Panc1 (cell line): ENCODE results near the gene SMAD5. TPM values are rescaled to one million over a fixed set of nuclear protein-coding genes. Genes with fewer than 3 reads are reported as not detected.

Source experiments
- ATAC-seq: fragments of 200-7000 bp; cut with Tn5 transposase; 2 replicates; pipeline ENCODE4 v1.9.1; 2020; ENCODE audit warnings: mild to moderate bottlenecking, moderate library complexity
- BruUV-seq: library from RNA; stranded (reverse); fragments of 400-500 nt; replicated peaks from 2 replicates; lab custom pipeline; 2021; lab: Mats Ljungman, UMichigan
- CTCF ChIA-PET: fragments of 300-600 bp; sonication (Branson Sonifier 250); formaldehyde crosslinking; loops from one replicate; lab custom pipeline; 2022; ENCODE audit warnings: antibody characterized with exemption; lab: Charles Lee
- POLR2A ChIA-PET: fragments of 300-600 bp; sonication (Branson Sonifier 250); formaldehyde crosslinking; loops from one replicate; lab custom pipeline; 2022; ENCODE audit warnings: antibody characterized with exemption; lab: Charles Lee
- DNase-seq: peaks from one replicate; pipeline ENCODE4 v3.0.0-alpha.2; 2010; ENCODE audit warnings: low read depth, low spot score
- H3K27ac ChIP-seq: 2 replicates; pipeline ENCODE4 v1.5.1; 2011; ENCODE audit warnings: mild to moderate bottlenecking, low read length, inconsistent platforms
- H3K27me3 ChIP-seq: fragments of 200-500 bp; sonication (Bioruptor generic); 2 replicates; pipeline ENCODE4 v1.6.0; 2014; ENCODE audit warnings: low read length, inconsistent platforms; ENCODE audit not compliant: control insufficient read depth, insufficient read depth
- H3K36me3 ChIP-seq: fragments of 200-500 bp; sonication (Bioruptor generic); 2 replicates; pipeline ENCODE4 v1.5.1; 2014; ENCODE audit warnings: inconsistent platforms, mild to moderate bottlenecking, low read length, moderate library complexity; ENCODE audit not compliant: control insufficient read depth, insufficient read depth
- H3K4me1 ChIP-seq: 2 replicates; pipeline ENCODE4 v1.5.1; 2011; ENCODE audit warnings: inconsistent platforms, mild to moderate bottlenecking, low read length, moderate library complexity; ENCODE audit not compliant: control insufficient read depth, insufficient read depth
- H3K4me3 ChIP-seq, 2 experiments: 2 replicates each; pipeline ENCODE4 v1.5.1; 2011 to 2012; ENCODE audit warnings: low read depth in 2 of 2, low read length in 2 of 2, mild to moderate bottlenecking in 2 of 2, inconsistent platforms in 1 of 2, moderate library complexity in 1 of 2
- H3K9me3 ChIP-seq: fragments of 200-500 bp; sonication (Bioruptor generic); 2 replicates; pipeline ENCODE4 v1.5.1; 2014; ENCODE audit warnings: low read depth, mild to moderate bottlenecking, inconsistent platforms, low read length, moderate library complexity; ENCODE audit not compliant: control insufficient read depth, insufficient read depth
- POLR2AphosphoS5 ChIP-seq: IDR thresholded peaks from 2 replicates; pipeline ENCODE4 v1.6.1; 2012; ENCODE audit warnings: mild to moderate bottlenecking, low read depth, low read length, moderate library complexity
- SIN3A ChIP-seq: IDR thresholded peaks from 2 replicates; pipeline ENCODE4 v1.6.1; 2012; ENCODE audit warnings: low read depth, mild to moderate bottlenecking, low read length, moderate library complexity, borderline replicate concordance; ENCODE audit not compliant: insufficient read depth
- TCF7L2 ChIP-seq: IDR thresholded peaks from 2 replicates; pipeline ENCODE4 v1.6.1; 2011; ENCODE audit warnings: mild to moderate bottlenecking, low read depth, low read length, inconsistent platforms
- in situ Hi-C: cut with HindIII; loops from 2 replicates; pipeline ENCODE4 v1.10.0; 2016; ENCODE audit warnings: low sequenced_read_pairs, low pct_unique_long_range_greater_than_20kb
- intact Hi-C: fragments of 100-400 bp; cut with micrococcal nuclease; formaldehyde crosslinking; loops from one replicate; pipeline ENCODE4 v1.10.0; 2022; ENCODE audit not compliant: unreplicated experiment
- total RNA-seq: library from RNA; stranded (reverse); gene quantifications from one replicate; pipeline ENCODE4 v1.2.1, GENCODE V29; 2021; ENCODE audit not compliant: unreplicated experiment
- TF ChIP-seq, protein P1 (sequence below), 2 experiments: IDR thresholded peaks; 2 replicates each; pipeline ENCODE4 v1.6.1; 2011 to 2012; ENCODE audit warnings: low read depth in 2 of 2, control low read depth in 1 of 2, low read length in 1 of 2, mild to moderate bottlenecking in 1 of 2, moderate library complexity in 1 of 2; ENCODE audit not compliant: insufficient read depth in 1 of 2

SMAD5 gene
- total RNA-seq, 1 experiment from 2014 or later = 61.5 TPM

DNA sequence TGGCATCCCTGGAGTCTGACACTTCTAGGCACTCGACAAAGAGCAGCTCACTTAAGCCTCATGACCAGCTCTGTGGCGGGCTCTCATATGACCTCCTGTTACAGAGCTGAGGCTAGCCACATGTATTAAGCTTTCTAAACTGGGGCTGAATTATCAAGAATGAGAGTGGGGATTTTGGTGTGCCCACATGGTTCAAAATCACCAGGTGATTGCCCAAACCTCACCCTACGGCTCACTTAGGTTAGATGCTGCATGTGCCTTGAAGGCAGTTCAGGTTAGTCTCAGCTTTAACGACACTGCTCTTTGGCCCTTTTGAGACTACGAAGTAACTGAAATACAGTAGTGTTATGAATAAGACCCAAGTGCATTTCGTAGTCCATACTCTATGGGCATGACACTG is 99.7 kb downstream of the SMAD5 start:
- no peak for TF ChIP-seq TCF7L2
- no peak for TF ChIP-seq SIN3A
- no peak for TF ChIP-seq POLR2AphosphoS5
- TF ChIP-seq, protein P1, sequence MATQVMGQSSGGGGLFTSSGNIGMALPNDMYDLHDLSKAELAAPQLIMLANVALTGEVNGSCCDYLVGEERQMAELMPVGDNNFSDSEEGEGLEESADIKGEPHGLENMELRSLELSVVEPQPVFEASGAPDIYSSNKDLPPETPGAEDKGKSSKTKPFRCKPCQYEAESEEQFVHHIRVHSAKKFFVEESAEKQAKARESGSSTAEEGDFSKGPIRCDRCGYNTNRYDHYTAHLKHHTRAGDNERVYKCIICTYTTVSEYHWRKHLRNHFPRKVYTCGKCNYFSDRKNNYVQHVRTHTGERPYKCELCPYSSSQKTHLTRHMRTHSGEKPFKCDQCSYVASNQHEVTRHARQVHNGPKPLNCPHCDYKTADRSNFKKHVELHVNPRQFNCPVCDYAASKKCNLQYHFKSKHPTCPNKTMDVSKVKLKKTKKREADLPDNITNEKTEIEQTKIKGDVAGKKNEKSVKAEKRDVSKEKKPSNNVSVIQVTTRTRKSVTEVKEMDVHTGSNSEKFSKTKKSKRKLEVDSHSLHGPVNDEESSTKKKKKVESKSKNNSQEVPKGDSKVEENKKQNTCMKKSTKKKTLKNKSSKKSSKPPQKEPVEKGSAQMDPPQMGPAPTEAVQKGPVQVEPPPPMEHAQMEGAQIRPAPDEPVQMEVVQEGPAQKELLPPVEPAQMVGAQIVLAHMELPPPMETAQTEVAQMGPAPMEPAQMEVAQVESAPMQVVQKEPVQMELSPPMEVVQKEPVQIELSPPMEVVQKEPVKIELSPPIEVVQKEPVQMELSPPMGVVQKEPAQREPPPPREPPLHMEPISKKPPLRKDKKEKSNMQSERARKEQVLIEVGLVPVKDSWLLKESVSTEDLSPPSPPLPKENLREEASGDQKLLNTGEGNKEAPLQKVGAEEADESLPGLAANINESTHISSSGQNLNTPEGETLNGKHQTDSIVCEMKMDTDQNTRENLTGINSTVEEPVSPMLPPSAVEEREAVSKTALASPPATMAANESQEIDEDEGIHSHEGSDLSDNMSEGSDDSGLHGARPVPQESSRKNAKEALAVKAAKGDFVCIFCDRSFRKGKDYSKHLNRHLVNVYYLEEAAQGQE (IDR thresholded peaks at IDR 0.05; ENCODE audit: insufficient read depth in 1 of 2, low read depth in 2 of 2, low read length in 1 of 2) = no peak
- no peak for DNase-seq
- Histone ChIP-seq H3K4me3 (no peak overlapping the region), H3K36me3 (no peaks in the 10 kb centered on the region), H3K4me1 (no peaks in the 10 kb centered on the region), H3K27ac (no peak overlapping the region), H3K27me3 (no peaks in the 10 kb centered on the region; the same call in none of the 2 replicates), H3K9me3 (no peaks in the 10 kb centered on the region)
- ChIA-PET CTCF (no interaction called here), POLR2A (no interaction called here)
- no peak for ATAC-seq
- intact Hi-C loops (no loop called here), in situ Hi-C loops (no loop called here)
- BruUV-seq = no TSS peak

Other genes starting within 250 kb of the SMAD5 start
- not detected for gene IL9, start 237.0 kb upstream of the SMAD5 start, total RNA-seq
- not detected for gene LECT2, start 177.9 kb upstream of the SMAD5 start, total RNA-seq
- gene TGFBI, start 103.9 kb upstream of the SMAD5 start, total RNA-seq = 314 TPM
- gene SMIM32, start 60.3 kb downstream of the SMAD5 start, total RNA-seq = 0.31 TPM
- gene TRPC7, start 232.7 kb downstream of the SMAD5 start, total RNA-seq = not detected